Loucy (cell line): ENCODE results near the gene ACAD9.

ENCODE experiments used
- H2AFZ ChIP-seq: fragments of 200-600 bp; sonication (generic); 2 replicates; pipeline ENCODE4 v1.6.0; 2016; ENCODE audit warnings: antibody characterized with exemption, mild to moderate bottlenecking, low read length, moderate library complexity
- H3F3A ChIP-seq: fragments of 200-600 bp; 2 replicates; pipeline ENCODE4 v1.6.0; 2016; ENCODE audit warnings: antibody characterized with exemption, low read depth, mild to moderate bottlenecking
- H3K27me3 ChIP-seq: fragments of 200-600 bp; sonication (generic); 2 replicates; pipeline ENCODE4 v1.6.1; 2014; ENCODE audit warnings: low read length, mild to moderate bottlenecking; ENCODE audit not compliant: insufficient read depth, poor library complexity, severe bottlenecking
- H3K36me3 ChIP-seq: fragments of 200-600 bp; sonication (generic); 2 replicates; pipeline ENCODE4 v1.6.1; 2016; ENCODE audit warnings: low read length; ENCODE audit not compliant: insufficient read depth
- H3K4me1 ChIP-seq: fragments of 200-600 bp; sonication (generic); 2 replicates; pipeline ENCODE4 v1.5.1; 2014; ENCODE audit warnings: low read length, mild to moderate bottlenecking; ENCODE audit not compliant: insufficient read depth, poor library complexity, severe bottlenecking
- H3K4me2 ChIP-seq: fragments of 200-600 bp; sonication (generic); 2 replicates; pipeline ENCODE4 v1.6.0; 2014; ENCODE audit warnings: antibody characterized with exemption, low read length, low read depth, mild to moderate bottlenecking; ENCODE audit not compliant: poor library complexity, severe bottlenecking
- H3K4me3 ChIP-seq: fragments of 200-600 bp; sonication (generic); 2 replicates; pipeline ENCODE4 v1.5.1; 2014; ENCODE audit warnings: low read length, mild to moderate bottlenecking, mixed read lengths; ENCODE audit not compliant: poor library complexity, severe bottlenecking
- H3K79me2 ChIP-seq: fragments of 200-600 bp; sonication (generic); 2 replicates; pipeline ENCODE4 v1.6.1; 2014; ENCODE audit warnings: low read length; ENCODE audit not compliant: insufficient read depth
- H3K9ac ChIP-seq: fragments of 200-600 bp; sonication (generic); 2 replicates; pipeline ENCODE4 v1.6.0; 2014; ENCODE audit warnings: mild to moderate bottlenecking, low read depth, low read length, moderate library complexity; ENCODE audit not compliant: poor library complexity, severe bottlenecking
- H3K9me2 ChIP-seq: fragments of 200-600 bp; sonication (generic); replicated peaks from 2 replicates; pipeline ENCODE4 v1.6.1; 2016; ENCODE audit warnings: low read depth, low read length, mixed read lengths
- H3K9me3 ChIP-seq: fragments of 200-600 bp; sonication (generic); 2 replicates; pipeline ENCODE4 v1.6.1; 2014; ENCODE audit warnings: mild to moderate bottlenecking, antibody characterized with exemption, low read length, low read depth; ENCODE audit not compliant: insufficient read depth
- H4K20me1 ChIP-seq: fragments of 200-600 bp; sonication (generic); 2 replicates; pipeline ENCODE4 v1.6.0; 2014; ENCODE audit warnings: antibody characterized with exemption, low read length, mild to moderate bottlenecking; ENCODE audit not compliant: insufficient read depth, poor library complexity, severe bottlenecking
- CTCF ChIP-seq: fragments of 200-600 bp; sonication (generic); conservative IDR thresholded peaks from 2 replicates; pipeline ENCODE4 v1.5.1; 2014; ENCODE audit warnings: mild to moderate bottlenecking, antibody characterized with exemption, low read length
- EZH2phosphoT487 ChIP-seq: fragments of 200-600 bp; IDR thresholded peaks from 2 replicates; pipeline ENCODE4 v1.6.1; 2018; ENCODE audit warnings: antibody characterized with exemption, mild to moderate bottlenecking, moderate library complexity, borderline replicate concordance

ACAD9 gene

GRCh38 chr3:128870347-128870746 lies 9.1 kb upstream of the ACAD9 start:
- H3K9me2 ChIP-seq = no peaks in the 10 kb centered on the region
- H3K4me1 ChIP-seq = peaks cover 2% of the 10 kb centered on the region
- TF ChIP-seq EZH2phosphoT487 (no peak), CTCF (no peak)
- no peak overlapping the region for H3K4me2 ChIP-seq
- H3K79me2 ChIP-seq = no peaks in the 10 kb centered on the region
- no peaks in the 10 kb centered on the region for H3K36me3 ChIP-seq
- no peak overlapping the region for H3K4me3 ChIP-seq
- H3F3A ChIP-seq = no peaks in the 10 kb centered on the region
- H3K9me3 ChIP-seq = no peaks in the 10 kb centered on the region
- no peak overlapping the region for H2AFZ ChIP-seq
- H3K27me3 ChIP-seq = no peaks in the 10 kb centered on the region
- H3K9ac ChIP-seq = no peak overlapping the region
- H4K20me1 ChIP-seq = no peaks in the 10 kb centered on the region

- Histone ChIP-seq H2AFZ (no peak overlapping the region), H4K20me1 (no peaks in the 10 kb centered on the region), H3K9me2 (no peaks in the 10 kb centered on the region), H3F3A (no peaks in the 10 kb centered on the region), H3K79me2 (no peaks in the 10 kb centered on the region), H3K9me3 (no peaks in the 10 kb centered on the region), H3K4me2 (no peak overlapping the region), H3K27me3 (no peaks in the 10 kb centered on the region), H3K9ac (no peak overlapping the region), H3K36me3 (no peaks in the 10 kb centered on the region), H3K4me3 (no peak overlapping the region), H3K4me1 (peaks cover 14% of the 10 kb centered on the region)
- no peak for TF ChIP-seq EZH2phosphoT487
- no peak for TF ChIP-seq CTCF
Measured at GRCh38 chr3:128872282-128872681, 7.1 kb upstream of the ACAD9 start.

GRCh38 chr3:128872744-128873143 lies 6.7 kb upstream of the ACAD9 start:
- Histone ChIP-seq H4K20me1 (no peaks in the 10 kb centered on the region), H3K9ac (no peak overlapping the region), H3K36me3 (no peaks in the 10 kb centered on the region), H3K9me2 (no peaks in the 10 kb centered on the region), H3K4me2 (no peak overlapping the region), H3K79me2 (peaks cover 4% of the 10 kb centered on the region), H3F3A (no peaks in the 10 kb centered on the region), H3K4me1 (peaks cover 19% of the 10 kb centered on the region), H3K27me3 (no peaks in the 10 kb centered on the region), H3K9me3 (no peaks in the 10 kb centered on the region), H2AFZ (no peak overlapping the region), H3K4me3 (no peak overlapping the region)
- no peak for TF ChIP-seq CTCF
- TF ChIP-seq EZH2phosphoT487 = no peak
